Type B pancreatic cell (in vitro differentiated cells): ENCODE results near the gene OR2L8. TPM values are rescaled to one million over a fixed set of nuclear protein-coding genes. Genes with fewer than 3 reads are reported as not detected.

Experiments used
- DNase-seq: peaks from one replicate; pipeline ENCODE4 v3.0.0; 2021; ENCODE audit warnings: mixed read lengths; ENCODE audit not compliant: unreplicated experiment; ENCODE audit errors: extremely low spot score
- H3K27ac Mint-ChIP-seq: 2 replicates; pipeline ENCODE4 v1.8.0; 2021; ENCODE audit warnings: mild to moderate bottlenecking, mixed read lengths
- H3K27me3 Mint-ChIP-seq: 2 replicates; pipeline ENCODE4 v1.8.0; 2021; ENCODE audit warnings: mixed read lengths
- H3K36me3 Mint-ChIP-seq: 2 replicates; pipeline ENCODE4 v1.8.0; 2021; ENCODE audit warnings: mixed read lengths
- H3K4me1 Mint-ChIP-seq: one replicate; pipeline ENCODE4 v1.8.0; 2021; ENCODE audit warnings: mixed read lengths; ENCODE audit not compliant: unreplicated experiment
- H3K4me3 Mint-ChIP-seq: 2 replicates; pipeline ENCODE4 v1.8.0; 2021; ENCODE audit warnings: mild to moderate bottlenecking, mixed read lengths
- H3K9me3 Mint-ChIP-seq: 2 replicates; pipeline ENCODE4 v1.8.0; 2021; ENCODE audit warnings: mixed read lengths
- total RNA-seq: library from RNA; stranded (reverse); gene quantifications from 2 replicates; pipeline ENCODE4 v1.2.1, GENCODE V29; 2021; ENCODE audit warnings: low replicate concordance
- TF ChIP-seq, protein P1 (sequence below): fragments of 200-600 bp; sonication (generic); conservative IDR thresholded peaks from 2 replicates; pipeline ENCODE4 v1.5.0; 2021; ENCODE audit warnings: antibody characterized with exemption, mild to moderate bottlenecking

The OR2L8 gene
- total RNA-seq, 1 donor from 2014 or later: not detected

- no peak for DNase-seq
- Mint-ChIP-seq H3K9me3 (peaks cover 11% of the 10 kb centered on the region), H3K4me1 (no peaks in the 10 kb centered on the region), H3K4me3 (no peak overlapping the region), H3K27me3 (no peaks in the 10 kb centered on the region), H3K36me3 (no peaks in the 10 kb centered on the region), H3K27ac (no peak overlapping the region)
- TF ChIP-seq, protein P1, sequence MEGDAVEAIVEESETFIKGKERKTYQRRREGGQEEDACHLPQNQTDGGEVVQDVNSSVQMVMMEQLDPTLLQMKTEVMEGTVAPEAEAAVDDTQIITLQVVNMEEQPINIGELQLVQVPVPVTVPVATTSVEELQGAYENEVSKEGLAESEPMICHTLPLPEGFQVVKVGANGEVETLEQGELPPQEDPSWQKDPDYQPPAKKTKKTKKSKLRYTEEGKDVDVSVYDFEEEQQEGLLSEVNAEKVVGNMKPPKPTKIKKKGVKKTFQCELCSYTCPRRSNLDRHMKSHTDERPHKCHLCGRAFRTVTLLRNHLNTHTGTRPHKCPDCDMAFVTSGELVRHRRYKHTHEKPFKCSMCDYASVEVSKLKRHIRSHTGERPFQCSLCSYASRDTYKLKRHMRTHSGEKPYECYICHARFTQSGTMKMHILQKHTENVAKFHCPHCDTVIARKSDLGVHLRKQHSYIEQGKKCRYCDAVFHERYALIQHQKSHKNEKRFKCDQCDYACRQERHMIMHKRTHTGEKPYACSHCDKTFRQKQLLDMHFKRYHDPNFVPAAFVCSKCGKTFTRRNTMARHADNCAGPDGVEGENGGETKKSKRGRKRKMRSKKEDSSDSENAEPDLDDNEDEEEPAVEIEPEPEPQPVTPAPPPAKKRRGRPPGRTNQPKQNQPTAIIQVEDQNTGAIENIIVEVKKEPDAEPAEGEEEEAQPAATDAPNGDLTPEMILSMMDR: no peak
Observed at GRCh38 chr1:247908766-247909165, 39.9 kb upstream of the OR2L8 start.

GRCh38 chr1:247913786-247914185, 34.9 kb upstream of the OR2L8 start:
- TF ChIP-seq, protein P1: no peak

DNA sequence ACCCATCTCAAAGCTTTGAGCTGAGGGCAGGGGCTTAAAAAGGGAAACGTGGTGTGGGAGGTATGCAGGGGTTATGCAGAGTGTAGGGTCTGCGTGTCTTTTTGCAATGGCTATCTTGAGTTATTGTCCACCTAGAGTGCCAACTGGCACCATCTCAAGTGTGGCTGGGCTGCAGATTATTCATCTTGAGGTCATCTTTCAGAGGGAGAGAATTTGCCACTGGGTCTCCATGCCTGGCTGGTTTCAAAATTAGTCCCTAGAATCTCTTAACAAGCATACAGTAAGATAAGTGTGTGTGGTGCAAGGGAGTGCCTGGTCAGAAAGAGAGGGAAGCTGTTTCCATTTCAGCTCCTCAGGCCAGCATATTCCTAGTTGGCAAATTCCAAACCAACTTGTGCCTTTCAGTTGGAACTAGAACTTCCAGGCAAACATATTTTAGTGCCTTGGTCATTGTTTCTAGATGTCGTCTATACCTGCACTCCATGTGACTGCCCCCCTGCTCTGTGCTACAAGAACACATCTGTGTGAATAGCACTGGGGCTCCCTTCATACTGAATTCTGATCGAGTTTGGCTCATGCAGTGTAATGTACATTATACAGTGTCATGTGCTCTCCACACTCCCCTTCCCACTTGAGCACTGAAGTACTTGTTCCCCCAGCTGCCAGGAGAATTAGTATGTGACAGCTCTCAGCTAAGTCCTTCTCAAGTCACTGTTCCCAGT, 33.6 kb upstream of the OR2L8 start:
- no peaks in the 10 kb centered on the region for H3K9me3 Mint-ChIP-seq
- no peaks in the 10 kb centered on the region for H3K36me3 Mint-ChIP-seq
- no peak overlapping the region for H3K27ac Mint-ChIP-seq
- no peaks in the 10 kb centered on the region for H3K4me1 Mint-ChIP-seq
- TF ChIP-seq, protein P1: no peak
- no peaks in the 10 kb centered on the region for H3K27me3 Mint-ChIP-seq
- no peak overlapping the region for H3K4me3 Mint-ChIP-seq
- DNase-seq: no peak

More at GRCh38 chr1:247913786-247914185, 34.9 kb upstream of the OR2L8 start:
- Mint-ChIP-seq H3K27me3 (no peaks in the 10 kb centered on the region), H3K36me3 (no peaks in the 10 kb centered on the region), H3K27ac (no peak overlapping the region), H3K4me3 (no peak overlapping the region), H3K9me3 (no peaks in the 10 kb centered on the region), H3K4me1 (no peaks in the 10 kb centered on the region)
- DNase-seq: no peak

DNA sequence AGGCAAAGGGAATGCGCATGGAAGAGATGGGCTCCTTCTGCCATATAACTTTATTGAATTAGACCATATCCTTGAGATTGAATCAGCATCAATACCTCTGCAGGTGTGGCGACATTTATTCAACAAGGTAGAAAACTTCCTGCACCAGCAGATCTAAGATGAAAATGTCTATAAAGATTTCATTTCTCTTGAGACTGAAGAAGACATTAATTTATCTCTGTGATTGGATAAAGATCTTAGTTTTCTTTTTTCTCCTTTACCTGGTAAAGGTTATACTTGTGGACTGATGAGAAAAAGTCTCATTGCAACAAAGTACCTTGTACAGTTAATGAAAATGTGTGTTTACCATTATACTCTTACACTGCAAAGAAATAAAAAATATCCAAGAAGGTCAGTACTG, 28.7 kb upstream of the OR2L8 start, which contains the start of gene OR2T8:
OR2T8 (plus strand) TSS at position 301 of the 400 bp plus-strand sequence. CDS start 766 bp downstream, outside the sequence.
- Mint-ChIP-seq H3K27me3 (no peaks in the 10 kb centered on the region), H3K4me1 (no peaks in the 10 kb centered on the region), H3K36me3 (no peaks in the 10 kb centered on the region), H3K4me3 (no peak within 1 kb of the TSS), H3K27ac (no peak within 1 kb of the TSS), H3K9me3 (no peaks in the 10 kb centered on the region)
- no peak for DNase-seq
- TF ChIP-seq, protein P1: no peak

DNA sequence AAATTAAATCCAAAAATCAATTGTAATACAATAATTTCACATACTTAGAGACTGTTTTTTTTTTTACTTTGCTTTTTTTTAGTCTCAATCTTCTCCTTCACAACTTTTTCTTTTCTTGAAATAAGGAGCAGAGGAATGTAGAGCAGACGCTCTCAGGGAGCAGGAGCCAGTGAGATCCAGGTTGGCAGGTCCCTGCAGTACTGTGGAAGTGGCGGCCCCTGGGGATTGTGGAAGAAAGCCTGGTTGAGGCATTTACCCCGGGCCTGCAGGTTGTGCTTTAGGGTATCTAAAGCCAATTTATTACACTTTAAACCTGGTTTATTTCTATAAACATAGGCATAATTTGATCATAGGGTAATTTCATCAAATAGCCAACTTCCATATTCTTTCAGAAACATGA, 24.7 kb upstream of the OR2L8 start:
- H3K4me3 Mint-ChIP-seq: no peak overlapping the region
- H3K4me1 Mint-ChIP-seq: no peaks in the 10 kb centered on the region

More for the DNA sequence above, 24.7 kb upstream of the OR2L8 start:
- Mint-ChIP-seq H3K27ac (no peak overlapping the region), H3K9me3 (no peaks in the 10 kb centered on the region), H3K36me3 (no peaks in the 10 kb centered on the region), H3K27me3 (no peaks in the 10 kb centered on the region)
- no peak for DNase-seq
- TF ChIP-seq, protein P1: no peak
